ENCODE data around the gene MMP17.

Gene MMP17

DNA sequence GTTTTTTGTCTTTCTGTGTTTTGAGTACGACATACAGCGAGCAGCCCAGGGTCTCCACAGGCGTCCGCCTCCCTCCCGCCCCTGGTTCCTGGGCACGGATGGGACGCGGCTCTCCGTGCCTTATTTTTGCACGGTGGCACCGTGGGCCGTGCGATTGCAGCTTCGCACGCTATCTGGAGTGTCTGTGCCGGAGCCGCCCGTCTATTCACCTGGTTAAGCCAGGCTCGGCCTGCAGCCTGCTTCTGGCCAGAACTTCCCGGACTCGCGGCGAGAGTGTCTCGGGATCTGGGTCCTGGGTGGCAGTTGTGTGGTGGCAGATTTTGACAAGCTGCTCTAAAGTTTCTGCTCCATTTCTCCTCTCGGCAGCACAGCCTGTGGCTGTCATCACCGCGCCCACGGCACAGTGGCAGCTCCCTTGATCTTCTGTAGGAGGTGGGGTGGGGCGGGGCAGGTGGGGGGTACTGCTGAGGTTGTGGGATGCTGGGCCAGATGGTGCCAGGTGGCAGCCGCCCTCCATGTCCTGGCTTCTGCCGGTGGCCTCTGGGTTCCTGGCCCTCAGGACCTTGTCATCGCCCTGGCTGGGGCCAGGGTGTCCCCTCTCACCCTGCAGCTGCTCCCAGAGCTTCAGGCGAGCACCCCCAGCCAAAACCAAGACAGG, 2.9 kb downstream of the MMP17 start:
- no peak for DNase-seq (ENCODE audit: low spot score)

DNA sequence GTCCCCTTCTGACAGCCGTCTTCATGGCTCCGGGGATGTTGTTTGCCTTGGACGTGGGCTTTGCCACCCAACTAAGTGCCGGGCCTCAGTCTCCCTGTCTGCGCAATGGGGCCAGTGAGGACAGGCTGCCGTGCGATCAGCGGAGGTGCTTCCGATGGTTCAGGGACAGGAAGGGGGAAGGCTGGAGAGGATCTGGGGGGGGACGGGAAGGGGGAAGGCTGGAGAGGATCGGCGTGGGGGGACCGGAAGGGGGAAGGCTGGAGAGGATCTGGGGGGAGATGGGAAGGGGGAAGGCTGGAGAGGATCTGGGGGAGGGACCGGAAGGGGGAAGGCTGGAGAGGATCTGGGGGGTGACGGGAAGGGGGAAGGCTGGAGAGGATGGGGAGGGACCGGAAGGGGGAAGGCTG, 3.4 kb downstream of the MMP17 start:
- DNase-seq (ENCODE audit: low spot score) = no peak

DNA sequence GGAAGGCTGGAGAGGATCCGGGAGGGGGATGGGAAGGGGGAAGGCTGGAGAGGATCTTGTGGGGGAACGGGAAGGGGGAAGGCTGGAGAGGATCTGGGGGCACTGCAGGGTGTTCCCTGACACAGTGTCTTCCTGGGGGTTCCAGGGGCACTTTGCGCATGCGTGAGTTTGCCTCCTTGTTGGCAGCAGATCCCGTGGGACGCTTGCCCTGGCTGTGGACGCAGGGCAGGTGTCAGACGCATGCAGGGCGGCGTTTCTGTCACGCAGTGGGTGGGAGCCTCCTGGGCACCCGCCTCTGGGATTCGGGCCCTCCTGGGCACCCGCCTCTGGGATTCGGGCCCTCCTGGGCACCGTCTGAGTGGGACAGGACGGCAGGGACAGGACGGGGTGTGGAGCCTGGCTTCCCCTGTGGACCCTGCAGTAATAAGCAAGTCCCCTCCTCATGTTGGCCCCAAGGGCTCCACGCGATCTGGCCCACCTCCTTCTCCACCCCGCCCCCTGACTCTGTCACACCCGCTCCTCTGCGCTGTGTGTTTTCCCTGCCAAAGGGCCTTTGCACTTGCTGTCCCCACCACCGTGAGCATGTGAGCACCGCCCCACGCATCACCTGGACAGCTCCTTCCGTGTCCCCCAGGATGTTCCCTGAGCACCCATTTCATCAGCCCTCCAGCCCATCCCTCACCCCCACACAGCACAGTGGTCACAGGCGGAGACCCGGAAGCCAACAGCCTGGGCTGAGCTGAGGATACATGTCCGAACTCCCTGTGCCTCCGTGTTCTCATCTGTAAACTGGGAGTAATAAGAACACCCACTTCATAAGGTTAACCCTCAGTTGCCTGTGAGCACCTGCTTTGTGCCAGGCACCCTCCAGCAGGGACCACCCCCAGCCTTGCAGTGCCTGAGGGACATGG, 4.4 kb downstream of the MMP17 start:
- DNase-seq (ENCODE audit: low spot score) = no peak

DNA sequence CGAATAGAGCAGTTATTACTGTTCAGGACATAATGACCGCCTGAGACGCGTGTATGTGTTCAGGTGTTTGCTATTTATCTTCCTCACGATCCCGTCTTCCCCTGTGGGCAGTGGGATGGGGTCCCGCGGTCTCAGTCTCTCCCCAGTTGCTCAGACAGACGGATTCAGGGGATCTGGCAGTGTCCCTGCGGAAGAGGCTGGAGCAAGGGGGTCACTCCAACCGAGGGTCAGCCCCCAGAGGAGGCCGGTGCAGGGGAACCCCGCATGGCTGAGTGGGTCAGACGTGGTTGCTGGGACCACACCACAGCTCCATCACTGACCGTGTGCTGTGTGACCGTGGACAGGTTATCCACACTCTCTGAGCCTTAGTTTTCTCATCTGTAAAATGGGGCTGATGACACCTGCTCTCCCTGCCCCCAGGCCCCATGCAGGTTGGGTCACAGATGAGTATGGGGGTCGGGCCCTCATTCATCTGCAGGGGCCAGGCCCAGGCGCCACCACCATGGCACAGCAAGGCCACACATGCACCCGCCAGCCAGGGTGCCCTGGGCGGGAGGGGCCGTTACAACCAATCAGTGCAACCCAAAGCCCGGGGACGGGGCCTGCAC, 5.2 kb downstream of the MMP17 start:
- no peak for DNase-seq (ENCODE audit: low spot score)

DNA sequence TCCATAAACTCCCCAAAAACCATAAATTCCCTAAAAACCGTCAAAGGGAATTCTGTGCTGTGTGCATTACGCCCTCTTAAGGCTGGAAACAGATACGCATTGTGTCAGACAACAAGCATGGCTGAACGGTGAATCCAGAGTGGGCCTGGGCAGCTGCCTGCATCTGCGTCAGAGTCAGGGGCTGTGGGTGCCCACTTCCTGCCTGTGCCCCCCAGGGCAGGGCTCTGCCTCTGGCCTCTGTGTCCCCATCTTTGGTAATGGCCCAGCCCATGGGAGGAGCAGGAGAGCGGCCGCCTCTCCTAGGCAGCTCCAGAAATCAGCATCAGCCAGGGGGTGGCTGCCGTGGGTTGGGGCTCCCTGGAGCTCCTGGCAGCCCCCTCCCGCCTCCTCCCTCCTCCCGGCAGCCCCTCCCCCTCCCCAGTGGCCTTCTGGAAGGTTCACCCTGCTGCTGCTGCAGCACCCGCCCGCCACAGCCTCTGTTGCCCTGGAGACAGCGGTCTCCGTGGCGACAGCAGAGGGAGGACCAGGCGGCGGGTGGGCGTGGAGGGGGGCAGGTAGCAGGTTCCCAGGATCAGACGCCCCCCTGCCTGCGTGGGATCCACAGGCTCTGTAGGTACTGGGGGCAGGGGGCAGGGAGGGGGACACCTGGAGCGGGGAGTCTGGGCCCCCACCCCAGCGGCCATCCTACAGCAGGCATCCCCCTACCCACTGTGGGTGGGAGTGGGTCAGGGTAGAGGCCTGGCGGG, 5.9 kb downstream of the MMP17 start:
- no peak for DNase-seq (ENCODE audit: low spot score)

DNA sequence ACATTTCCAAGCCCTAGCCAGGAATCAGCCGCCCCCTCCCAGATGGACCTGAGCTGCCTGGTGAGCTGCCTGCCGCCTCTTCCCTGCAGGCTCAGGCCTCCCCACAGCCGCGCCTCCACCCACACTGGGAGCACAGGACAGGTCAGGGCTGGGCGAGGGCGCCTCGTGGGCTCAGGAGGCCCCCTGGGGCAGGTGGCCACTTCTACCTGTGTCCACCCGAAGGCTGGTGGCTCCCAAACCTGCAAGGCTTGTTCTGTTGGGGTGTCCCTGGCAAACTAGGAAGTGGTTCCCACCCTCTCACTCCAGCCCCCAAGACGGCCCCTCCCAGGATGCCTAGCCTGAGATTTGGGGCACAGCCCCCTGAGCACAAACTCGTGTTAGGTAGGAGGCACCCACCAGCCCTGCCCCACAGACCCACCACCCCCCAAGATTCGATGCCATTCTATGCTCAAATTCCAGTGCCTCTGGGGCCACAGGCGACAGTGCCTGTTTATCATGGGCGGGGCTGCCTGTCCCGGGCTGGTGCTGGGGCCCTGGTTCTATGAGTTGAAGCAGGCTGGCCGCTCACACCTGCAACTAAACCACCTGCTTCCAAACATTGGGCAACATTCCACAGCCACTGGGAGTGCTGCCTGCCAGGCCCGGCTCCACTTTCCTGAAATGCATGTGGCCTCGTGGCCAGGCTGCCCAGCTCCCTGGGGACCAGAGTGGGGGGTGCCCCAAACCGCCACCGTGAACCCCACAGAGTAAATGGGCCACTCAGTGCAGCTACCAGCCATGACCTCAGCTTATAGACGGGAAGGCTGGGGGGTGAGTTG, 6.8 kb downstream of the MMP17 start:
- DNase-seq (ENCODE audit: low spot score) = no peak

DNA sequence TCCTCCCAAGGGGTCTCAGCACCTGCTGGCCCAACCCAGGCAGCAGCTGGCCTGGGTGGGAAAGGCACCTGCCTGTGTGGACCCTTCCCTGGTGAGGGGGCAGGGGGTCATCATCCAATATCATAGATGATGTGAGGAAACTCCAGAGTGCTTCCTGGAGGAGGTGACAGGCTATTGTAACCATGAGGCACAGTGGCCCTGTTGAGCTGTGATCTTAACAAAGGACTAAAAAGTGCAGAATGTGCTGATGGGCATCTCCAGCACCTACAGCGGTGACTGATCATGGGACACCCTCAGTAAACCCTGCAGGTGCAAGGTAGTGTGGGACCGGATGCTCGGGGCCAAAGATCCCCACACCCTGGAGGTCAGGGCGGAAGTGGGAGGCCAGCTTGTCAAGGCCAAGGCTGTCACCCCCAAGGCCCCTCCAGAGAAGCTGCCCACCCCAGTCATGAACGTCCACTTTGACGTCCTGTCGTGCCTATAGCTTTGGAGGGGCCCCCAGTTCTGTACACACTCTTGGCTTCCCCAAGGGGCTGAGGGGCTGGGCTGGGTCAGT, 7.5 kb downstream of the MMP17 start:
- no peak for DNase-seq (ENCODE audit: low spot score)

DNA sequence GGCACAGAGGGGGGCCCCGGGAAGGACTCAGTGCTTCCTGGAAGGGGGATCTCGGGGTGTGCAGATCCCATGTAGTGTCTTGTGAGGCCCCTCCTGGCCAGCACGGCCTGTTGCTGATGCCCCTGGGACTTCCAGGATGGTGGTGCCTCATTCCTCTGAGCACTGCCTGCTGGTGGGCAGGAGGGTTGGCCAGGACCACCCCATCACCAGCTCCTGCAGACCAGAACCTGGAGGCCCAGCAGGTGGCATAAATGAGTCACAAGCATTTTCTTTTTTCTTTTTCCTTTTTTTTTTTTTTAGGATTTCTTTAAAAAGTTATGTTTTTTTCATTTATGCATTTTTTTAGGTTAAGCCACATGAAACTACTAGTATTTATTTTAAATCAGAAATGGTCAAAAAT, 8.0 kb downstream of the MMP17 start:
- no peak for DNase-seq (ENCODE audit: low spot score)

DNA sequence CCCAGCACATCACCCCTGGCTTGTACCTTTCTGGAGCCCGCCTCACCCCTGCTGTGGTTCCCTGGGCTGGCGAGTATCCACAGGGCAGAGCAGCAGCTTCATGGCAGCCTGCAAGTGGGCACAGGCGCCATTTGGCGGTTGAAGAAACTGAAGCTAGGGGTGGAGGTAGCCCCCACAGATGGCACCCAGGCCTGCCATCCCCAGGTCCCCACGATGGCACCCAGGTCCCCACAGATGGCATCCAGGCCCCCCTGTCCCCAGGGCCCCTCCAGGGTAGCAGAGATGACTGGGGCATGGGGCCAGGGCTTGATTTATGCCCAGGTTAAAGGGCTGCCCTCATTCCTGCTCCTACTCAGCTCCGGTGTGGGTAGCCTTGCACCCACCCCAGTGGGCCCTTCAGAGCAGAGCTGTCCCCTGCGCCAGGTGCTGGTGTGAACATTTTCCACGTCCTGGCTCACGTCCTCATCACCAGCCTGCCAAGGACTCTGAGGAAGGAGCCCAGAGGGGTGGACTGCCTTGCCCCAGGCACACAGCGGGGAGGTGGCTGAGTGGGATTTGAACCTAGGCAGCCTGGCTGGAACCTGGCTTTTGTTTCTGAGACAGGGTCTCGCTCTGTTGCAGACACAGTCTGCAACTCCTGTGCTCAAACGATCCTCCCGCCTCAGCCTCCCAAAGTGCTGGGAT, 8.7 kb downstream of the MMP17 start:
- DNase-seq (ENCODE audit: low spot score) = no peak

DNA sequence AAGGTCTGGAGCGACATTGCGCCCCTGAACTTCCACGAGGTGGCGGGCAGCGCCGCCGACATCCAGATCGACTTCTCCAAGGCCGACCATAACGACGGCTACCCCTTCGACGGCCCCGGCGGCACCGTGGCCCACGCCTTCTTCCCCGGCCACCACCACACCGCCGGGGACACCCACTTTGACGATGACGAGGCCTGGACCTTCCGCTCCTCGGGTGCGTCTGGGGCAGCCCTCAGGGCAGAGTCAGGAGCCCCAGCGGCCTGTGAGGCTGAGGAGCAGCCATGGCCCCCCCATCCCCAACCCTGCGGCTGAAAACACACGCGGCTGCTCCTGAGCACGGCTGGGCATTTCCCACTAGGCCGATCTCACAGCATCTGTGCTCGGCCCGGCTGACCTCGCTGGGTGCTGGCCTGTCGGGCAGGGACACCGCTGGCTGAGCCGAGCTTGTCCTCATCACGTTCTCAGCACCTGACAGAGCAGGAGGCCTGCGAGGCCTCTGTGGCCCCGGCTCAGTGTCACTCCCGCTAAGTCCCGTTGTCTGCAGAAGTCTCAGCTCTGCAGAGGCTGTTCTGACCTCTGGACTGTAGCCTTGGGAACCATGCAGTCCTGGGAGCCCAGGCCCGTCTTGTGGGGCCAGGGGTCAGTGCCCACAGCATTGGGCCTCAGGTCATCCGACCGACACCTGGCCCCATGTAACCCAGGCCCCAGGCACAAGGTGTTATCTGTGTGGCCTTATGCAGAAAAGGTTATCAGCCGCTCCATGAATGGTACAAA, 12.6 kb downstream of the MMP17 start:
- DNase-seq (ENCODE audit: low spot score) = no peak

DNA sequence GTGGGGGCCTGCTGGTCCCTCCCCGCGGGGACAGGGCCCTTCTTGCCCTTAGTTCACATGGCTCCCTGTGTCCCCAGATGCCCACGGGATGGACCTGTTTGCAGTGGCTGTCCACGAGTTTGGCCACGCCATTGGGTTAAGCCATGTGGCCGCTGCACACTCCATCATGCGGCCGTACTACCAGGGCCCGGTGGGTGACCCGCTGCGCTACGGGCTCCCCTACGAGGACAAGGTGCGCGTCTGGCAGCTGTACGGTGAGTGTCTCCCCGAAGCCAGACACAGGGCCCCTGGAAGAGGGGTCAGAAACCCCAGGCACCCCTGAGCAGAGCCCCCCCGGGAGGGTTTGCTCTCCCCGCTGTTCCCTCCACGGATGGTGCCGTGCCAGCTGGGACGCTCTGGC, 13.4 kb downstream of the MMP17 start:
- DNase-seq (ENCODE audit: low spot score) = no peak

DNA sequence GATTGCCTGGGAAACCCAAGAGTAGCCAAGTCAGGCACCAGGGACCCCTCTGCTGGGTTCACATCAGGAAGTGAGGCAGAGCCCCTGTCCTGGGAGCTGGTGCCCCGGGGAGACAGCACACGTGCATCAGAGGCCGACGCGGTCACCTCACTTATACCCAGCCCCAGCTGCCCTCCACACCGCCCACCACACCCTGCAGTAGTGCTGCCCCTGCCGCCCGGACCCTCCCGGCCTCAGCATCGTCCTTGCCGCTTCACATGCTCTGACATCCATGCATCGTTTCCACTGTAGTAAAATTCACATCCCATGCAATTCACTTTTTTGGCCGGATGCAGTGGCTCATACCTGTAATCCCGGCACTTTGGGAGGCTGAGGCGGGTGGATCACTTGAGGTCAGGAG, 14.0 kb downstream of the MMP17 start:
- no peak for DNase-seq (ENCODE audit: low spot score)

DNA sequence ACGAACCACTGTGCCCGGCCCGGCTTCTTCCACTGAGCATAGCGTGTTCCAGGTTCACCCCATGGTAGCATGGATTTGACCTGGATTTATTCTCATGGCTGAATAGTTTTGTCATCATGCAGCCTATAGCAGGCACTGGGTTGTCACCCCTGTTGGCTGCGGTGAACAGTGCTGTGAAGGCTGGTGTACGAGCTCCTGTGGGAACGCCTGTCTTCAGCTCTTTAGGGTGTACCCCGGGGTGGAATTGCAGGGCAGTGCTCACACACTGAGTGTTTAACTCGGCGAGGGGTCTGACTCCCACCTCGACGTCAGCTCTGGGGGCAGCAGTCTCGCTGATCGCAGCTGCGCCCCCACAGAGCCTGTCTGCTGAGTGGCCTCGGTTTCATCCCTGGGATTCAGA, 15.3 kb downstream of the MMP17 start:
- no peak for DNase-seq (ENCODE audit: low spot score)

DNA sequence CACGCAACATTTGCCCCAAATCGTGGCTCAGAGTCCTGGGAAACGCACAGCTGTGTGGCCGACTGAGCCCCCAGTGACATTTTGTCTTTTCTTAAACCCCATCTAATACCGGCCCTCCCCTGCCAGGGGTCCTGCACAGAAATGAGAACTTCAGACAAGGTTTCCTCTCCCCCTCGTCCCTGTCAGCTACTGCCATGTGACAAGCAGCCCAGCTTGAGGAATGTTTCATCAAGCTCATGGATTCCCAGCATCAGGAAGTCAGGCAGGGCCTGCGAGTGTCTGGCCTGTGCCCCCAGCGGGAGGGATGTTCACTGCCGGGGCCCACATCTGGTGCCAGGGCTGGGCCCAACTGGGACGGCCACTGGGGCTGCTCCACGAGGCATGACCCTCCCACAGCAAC, 15.9 kb downstream of the MMP17 start:
- no peak for DNase-seq (ENCODE audit: low spot score)

DNA sequence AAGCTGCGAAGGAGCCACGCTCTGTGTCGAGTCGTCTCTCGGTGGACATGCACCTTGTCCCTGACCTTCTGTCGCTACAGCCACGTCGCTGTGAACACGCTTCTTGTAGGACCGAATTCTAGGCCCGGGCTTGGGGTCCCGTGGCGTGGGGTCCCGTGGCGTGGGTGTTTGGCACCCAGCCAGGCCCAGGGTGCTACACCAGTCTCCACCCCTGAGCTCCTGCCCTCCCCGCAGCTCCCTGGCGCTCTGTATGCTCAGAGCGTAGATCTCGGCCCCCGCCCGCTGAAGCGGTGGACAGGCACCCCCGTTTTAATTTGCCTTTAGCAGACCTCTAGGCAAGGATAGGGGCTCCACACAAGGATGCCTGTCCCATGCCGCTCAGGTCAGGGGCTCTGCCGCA, 16.5 kb downstream of the MMP17 start:
- no peak for DNase-seq (ENCODE audit: low spot score)

DNA sequence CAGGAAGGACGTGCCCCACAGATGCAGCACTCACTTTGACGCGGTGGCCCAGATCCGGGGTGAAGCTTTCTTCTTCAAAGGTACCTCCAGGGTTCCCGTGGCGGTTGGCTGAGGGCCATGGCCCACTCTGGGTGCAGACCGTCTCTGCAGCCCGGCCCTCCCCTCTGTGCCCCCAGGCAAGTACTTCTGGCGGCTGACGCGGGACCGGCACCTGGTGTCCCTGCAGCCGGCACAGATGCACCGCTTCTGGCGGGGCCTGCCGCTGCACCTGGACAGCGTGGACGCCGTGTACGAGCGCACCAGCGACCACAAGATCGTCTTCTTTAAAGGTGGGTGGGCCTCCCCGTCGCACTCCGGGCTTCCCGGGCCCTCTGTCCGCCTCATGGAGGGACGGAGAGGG, 16.9 kb downstream of the MMP17 start:
- no peak for DNase-seq (ENCODE audit: low spot score)

DNA sequence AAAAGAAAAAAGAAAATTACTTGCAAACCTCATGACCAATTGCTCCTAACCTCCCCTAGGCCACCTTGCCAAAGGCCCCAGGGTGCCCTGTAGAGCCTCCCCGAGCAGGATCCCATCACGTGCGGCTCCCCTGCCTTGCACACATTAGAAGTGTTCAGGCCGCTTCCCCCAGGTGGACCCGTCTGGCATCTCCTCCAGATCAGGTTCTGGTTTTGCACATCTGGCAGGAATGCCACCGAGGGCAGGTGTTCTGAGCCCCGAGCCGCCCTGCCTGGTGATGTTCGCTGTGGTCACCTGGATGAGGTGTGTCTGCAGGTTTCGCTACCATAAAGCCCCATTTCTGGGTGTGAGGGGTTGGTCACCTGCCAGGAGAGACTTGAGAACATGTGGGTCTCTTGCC, 19.3 kb downstream of the MMP17 start:
- DNase-seq (ENCODE audit: low spot score) = no peak

DNA sequence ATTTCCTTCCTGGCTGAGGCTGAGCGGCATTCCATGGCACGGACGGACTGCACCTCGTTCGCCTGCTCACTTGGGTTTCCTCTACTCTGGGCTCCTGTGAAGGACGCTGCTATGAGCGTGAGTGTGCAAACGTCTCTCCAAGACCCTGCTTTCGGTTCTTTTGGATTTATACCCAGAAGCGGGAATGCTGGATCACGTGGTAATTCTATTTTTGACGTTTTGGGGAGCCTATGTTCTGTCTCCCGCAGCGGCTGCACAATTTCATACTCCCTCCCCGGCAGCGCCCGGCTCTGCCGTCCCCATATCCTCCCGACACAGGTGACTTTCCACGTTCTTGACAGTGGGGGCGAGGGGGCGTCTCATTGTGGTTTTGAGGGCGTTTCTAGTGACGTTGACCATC, 20.6 kb downstream of the MMP17 start:
- DNase-seq (ENCODE audit: low spot score) = no peak

DNA sequence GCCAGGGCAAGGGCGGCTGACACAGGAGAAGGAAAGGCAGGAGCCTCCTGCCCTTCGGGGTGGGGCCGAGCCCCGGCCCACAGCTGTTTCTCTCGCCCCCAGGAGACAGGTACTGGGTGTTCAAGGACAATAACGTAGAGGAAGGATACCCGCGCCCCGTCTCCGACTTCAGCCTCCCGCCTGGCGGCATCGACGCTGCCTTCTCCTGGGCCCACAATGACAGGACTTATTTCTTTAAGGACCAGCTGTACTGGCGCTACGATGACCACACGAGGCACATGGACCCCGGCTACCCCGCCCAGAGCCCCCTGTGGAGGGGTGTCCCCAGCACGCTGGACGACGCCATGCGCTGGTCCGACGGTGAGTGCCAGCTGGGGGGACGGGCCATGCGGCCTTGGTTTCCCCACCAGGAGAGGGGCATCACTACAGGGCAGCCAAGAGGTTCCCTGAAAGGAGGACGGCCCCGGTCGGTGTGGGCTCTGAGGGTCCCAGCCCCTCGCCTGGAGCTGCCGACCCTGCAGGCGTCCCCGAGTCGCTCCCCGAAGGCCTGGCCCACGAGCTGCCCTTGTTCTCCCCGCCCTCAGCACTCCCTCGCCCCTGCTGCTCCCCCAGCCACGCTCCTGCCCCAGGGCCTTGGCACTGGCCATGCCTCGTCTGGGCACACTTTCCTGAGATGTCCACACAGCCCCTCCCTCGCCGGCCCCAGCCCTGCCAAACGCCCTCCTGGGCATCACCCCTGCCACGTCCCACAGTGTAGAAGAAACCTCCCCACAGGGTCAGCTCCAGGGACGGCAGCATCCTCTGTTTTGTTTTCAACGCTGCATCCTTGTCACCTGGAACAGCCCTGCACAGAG, 21.7 kb downstream of the MMP17 start:
- DNase-seq (ENCODE audit: low spot score) = no peak
